NCI-H1694 (cell line): ENCODE results near the gene GPR119.
"Not testable (repeated sequence)": the region's sequence is repeated elsewhere in the genome, so short reads cannot be mapped to it uniquely, and the experiment has no call there.

Experiments
- DNase-seq: peaks from one replicate; lab custom pipeline; 2025; lab: John Stamatoyannopoulos, UW

The GPR119 gene

GRCh38 chrX:130339408-130340222 lies 45.9 kb downstream of the GPR119 start, which contains the start of gene SLC25A14:
Gene SLC25A14 (plus strand): TSS chrX:130339919. CDS start chrX:130340279, 360 bp downstream.
- peak; percentile 59 for DNase-seq

DNA sequence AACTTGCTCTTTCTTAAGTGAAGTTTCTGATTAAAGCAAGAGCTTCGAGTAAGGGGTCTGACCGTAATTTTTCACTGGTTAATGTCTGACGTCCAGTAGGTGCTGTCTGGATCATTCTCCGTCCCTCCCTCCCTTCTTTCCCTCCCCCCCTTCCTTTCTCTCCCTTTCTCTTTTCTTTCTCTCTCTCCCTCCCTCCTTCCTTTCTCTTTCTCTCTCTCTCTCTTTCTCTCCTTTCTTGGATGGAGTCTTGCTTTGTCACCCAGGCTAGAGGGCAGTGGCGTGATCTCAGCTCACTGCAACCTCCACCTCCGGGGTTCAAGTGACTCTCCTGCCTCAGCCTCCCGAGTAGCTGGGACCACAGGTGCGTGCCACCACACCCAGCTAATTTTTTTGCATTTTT lies 46.6 kb downstream of the GPR119 start:
- DNase-seq, result not testable (repeated sequence)

GRCh38 chrX:130336531-130336930 lies 48.9 kb downstream of the GPR119 start:
- DNase-seq, result no peak
